GM12878 (cell line): ENCODE measurements around the gene CARD10. TPM values are rescaled to one million over a fixed set of nuclear protein-coding genes. Genes with fewer than 3 reads are reported as not detected.

ENCODE experiments used
- ATAC-seq: fragments of 200-7000 bp; cut with Tn5 transposase; 3 replicates; pipeline ENCODE4 v1.9.1; 2020; ENCODE audit warnings: mild to moderate bottlenecking, moderate library complexity
- BruUV-seq: library from RNA; stranded (reverse); fragments of 400-500 nt; replicated peaks from 2 replicates; lab custom pipeline; 2021; lab: Mats Ljungman, UMichigan
- CTCF ChIA-PET: fragments of 300-600 bp; sonication (Branson Sonifier 250); formaldehyde crosslinking; extraction: SDS; loops from one replicate; lab custom pipeline; 2021; ENCODE audit warnings: inconsistent platforms; lab: Yijun Ruan, JAX
- POLR2A ChIA-PET: fragments of 350-600 bp; formaldehyde crosslinking; extraction: SDS; loops from one replicate; lab custom pipeline; 2021; ENCODE audit warnings: inconsistent platforms; lab: Charles Lee
- RAD21 ChIA-PET: fragments of 300-600 bp; sonication (Branson Sonifier 250); formaldehyde crosslinking; loops from one replicate; lab custom pipeline; 2023; ENCODE audit warnings: antibody characterized with exemption; ENCODE audit not compliant: unreplicated experiment; lab: Charles Lee
- SMC1A ChIA-PET: fragments of 300-600 bp; sonication (Branson Sonifier 250); formaldehyde crosslinking; loops from one replicate; lab custom pipeline; 2023; ENCODE audit not compliant: unreplicated experiment, uncharacterized antibody; lab: Charles Lee
- DNase-seq: peaks from one replicate; pipeline ENCODE4 v3.0.0-alpha.2; 2011; ENCODE audit warnings: low read depth, low spot score
- FAIRE-seq: peaks from 3 replicates; lab custom pipeline; 2011; peaks lifted over from hg19 to GRCh38; lab: Jason Lieb, UNC
- H2AFZ ChIP-seq: 2 replicates; pipeline ENCODE4 v1.6.0; 2011; ENCODE audit warnings: low read depth, low read length, control low read depth; ENCODE audit not compliant: control insufficient read depth
- H3K27ac ChIP-seq: 2 replicates; pipeline ENCODE4 v1.5.1; 2011; ENCODE audit warnings: control low read depth; ENCODE audit not compliant: control insufficient read depth, insufficient read depth
- H3K27me3 ChIP-seq, 2 experiments: replicated peaks in 1 of 2; 2 replicates each; pipeline versions ENCODE4 v1.6.0 to v1.6.1; 2011; ENCODE audit warnings: low read length in 1 of 2; ENCODE audit not compliant: control insufficient read depth in 2 of 2, insufficient read depth in 2 of 2
- H3K36me3 ChIP-seq, 2 experiments: 2 replicates each; pipeline ENCODE4 v1.5.1; 2011; ENCODE audit warnings: low read length in 1 of 2; ENCODE audit not compliant: control insufficient read depth in 2 of 2, insufficient read depth in 2 of 2
- H3K4me1 ChIP-seq: 2 replicates; pipeline ENCODE4 v1.6.1; 2011; ENCODE audit warnings: mild to moderate bottlenecking, low read length, moderate library complexity, mixed read lengths; ENCODE audit not compliant: control insufficient read depth, insufficient read depth
- H3K4me2 ChIP-seq: 2 replicates; pipeline ENCODE4 v1.6.0; 2011; ENCODE audit warnings: control low read depth; ENCODE audit not compliant: control insufficient read depth, insufficient read depth
- H3K4me3 ChIP-seq: fragments of 200-600 bp; sonication (generic); 2 replicates; pipeline ENCODE4 v1.5.1; 2016
- H3K79me2 ChIP-seq: 2 replicates; pipeline ENCODE4 v1.6.0; 2011; ENCODE audit warnings: low read length; ENCODE audit not compliant: control insufficient read depth, insufficient read depth
- H3K9ac ChIP-seq: 2 replicates; pipeline ENCODE4 v1.8.0; 2011; ENCODE audit warnings: low read length, control low read depth, mixed read lengths; ENCODE audit not compliant: control insufficient read depth, insufficient read depth
- H3K9me3 ChIP-seq: replicated peaks from 3 replicates; pipeline ENCODE4 v1.5.1; 2011; ENCODE audit warnings: mild to moderate bottlenecking, low read length; ENCODE audit not compliant: control insufficient read depth, insufficient read depth
- H4K20me1 ChIP-seq: 2 replicates; pipeline ENCODE4 v1.6.0; 2011; ENCODE audit not compliant: control insufficient read depth, insufficient read depth
- E2F8 ChIP-seq: fragments of 450-650 bp; IDR thresholded peaks from 2 replicates; pipeline ENCODE4 v1.6.1; 2018; ENCODE audit warnings: mild to moderate bottlenecking, low read depth, moderate library complexity; ENCODE audit not compliant: partially characterized antibody
- ELK1 ChIP-seq: IDR thresholded peaks from 2 replicates; pipeline ENCODE4 v1.6.1; 2012; ENCODE audit warnings: low read depth, low read length, improper control_type of control experiment
- KDM1A ChIP-seq: fragments of 200-600 bp; sonication (generic); IDR thresholded peaks from 2 replicates; pipeline ENCODE4 v1.6.1; 2016; ENCODE audit warnings: borderline replicate concordance
- LARP7 ChIP-seq: fragments of 450-650 bp; IDR thresholded peaks from 2 replicates; pipeline ENCODE4 v1.6.1; 2017; ENCODE audit warnings: mild to moderate bottlenecking
- PAX5 ChIP-seq: IDR thresholded peaks from 2 replicates; pipeline ENCODE4 v1.6.1; 2011; ENCODE audit warnings: low read depth, low read length, borderline replicate concordance
- RELB ChIP-seq: fragments of 450-650 bp; IDR thresholded peaks from 2 replicates; pipeline ENCODE4 v1.6.1; 2017; ENCODE audit warnings: low read depth, mild to moderate bottlenecking, moderate library complexity
- RFX5 ChIP-seq: IDR thresholded peaks from 2 replicates; pipeline ENCODE4 v1.6.1; 2011; ENCODE audit warnings: low read depth, low read length, improper control_type of control experiment
- RUNX3 ChIP-seq: IDR thresholded peaks from 2 replicates; pipeline ENCODE4 v1.6.1; 2012; ENCODE audit warnings: low read length, inconsistent platforms
- USF2 ChIP-seq: IDR thresholded peaks from 2 replicates; pipeline ENCODE4 v1.6.1; 2011; ENCODE audit warnings: low read depth, low read length, improper control_type of control experiment, borderline replicate concordance
- WRNIP1 ChIP-seq: IDR thresholded peaks from 2 replicates; pipeline ENCODE4 v1.6.1; 2011; ENCODE audit warnings: low read depth, low read length, improper control_type of control experiment, borderline replicate concordance
- ZNF274 ChIP-seq: IDR thresholded peaks from one replicate; pipeline ENCODE4 v1.8.0; 2011; ENCODE audit not compliant: insufficient read length, insufficient read depth
- WGBS: methylation state at CpG from one replicate; pipeline ENCODE4 v1.1.6; 2016; ENCODE audit warnings: low lambda C conversion rate; ENCODE audit not compliant: insufficient replicate concordance, insufficient coverage; ENCODE audit errors: missing lambda C conversion rate; 5-methylcytosine and 5-hydroxymethylcytosine counted together
- in situ Hi-C: fragments of 300-500 bp; cut with MboI; formaldehyde crosslinking; loops from 9 replicates; pipeline ENCODE4 v1.14.3; 2018; ENCODE audit warnings: mixed read lengths
- intact Hi-C: fragments of 100-400 bp; cut with micrococcal nuclease; formaldehyde crosslinking; loops from one replicate; pipeline ENCODE4 v1.14.2; 2022; ENCODE audit not compliant: unreplicated experiment
- polyA plus RNA-seq, 11 experiments: library from polyadenylated mRNA; depleted of rRNA in 4 of 11; unstranded in 6 of 11; stranded (reverse) in 5 of 11; fragments of >200 nt; fragmentation: Nextera tagmentation in 4 of 11; fragmentation: Illumina TruSeq in 1 of 11; extraction: Ambion mirVana in 4 of 11; extraction: Trizol in 1 of 11; gene quantifications; 1 replicate in 1 of 11; 2 replicates in 10 of 11; pipeline versions ENCODE4 v1.2.1 to v1.2.3, GENCODE V29; 2011 to 2016; ENCODE audit warnings: inconsistent platforms in 2 of 11, missing spikeins in 2 of 11, low read depth in 1 of 11
- total RNA-seq, 4 experiments: library from RNA; depleted of rRNA in 3 of 4; stranded (reverse); fragments of >200 nt in 3 of 4; fragmentation: Illumina TruSeq in 1 of 4; extraction: Trizol in 1 of 4; gene quantifications; 2 replicates each; pipeline versions ENCODE4 v1.2.1 to v1.2.3, GENCODE V29; 2013 to 2021

CARD10 gene
- total and polyA plus RNA-seq, 10 of the 15 experiments (the other 5 are each of a cell fraction or from before 2014, with no cell fraction given), result 0.08 to 0.10 (median 0.10) TPM; not detected in 7

GRCh38 chr22:37471727-37472417 lies 47.3 kb downstream of the CARD10 start (continued):
- TF ChIP-seq PAX5, result no peak
- TF ChIP-seq ZNF274, result no peak
- no peak for TF ChIP-seq KDM1A
- TF ChIP-seq, all 136 proteins: peak for 0

- RAD21 ChIA-PET, result no interaction called here
- Histone ChIP-seq H3K4me3 (no peak overlapping the region), H3K27ac (no peak overlapping the region), H3K36me3 (peaks cover 11 to 13% of the 10 kb centered on the region in 2 experiments; a peak in 3 of 4 replicates), H2AFZ (no peak overlapping the region)
- no TSS peak for BruUV-seq
- POLR2A ChIA-PET, result no interaction called here
- 98% methylated on average over 5 of the region's 5 CpGs for WGBS
- no peak for DNase-seq
- TF ChIP-seq USF2, result no peak
- no peak for TF ChIP-seq LARP7
- no peak for TF ChIP-seq E2F8
- TF ChIP-seq RELB, result no peak
- no peak for TF ChIP-seq RFX5
- no peak for TF ChIP-seq WRNIP1
- TF ChIP-seq RUNX3, result no peak
- no peak for TF ChIP-seq ELK1
- TF ChIP-seq, all 136 proteins: peak for 0
- no peaks in the 10 kb centered on the region; the same call in 1 of the 2 replicates for H4K20me1 ChIP-seq
- FAIRE-seq, result no peak
- in situ Hi-C loops, result no loop called here
- H3K4me2 ChIP-seq, result no peak overlapping the region
- no peak overlapping the region for H3K9ac ChIP-seq
- H3K79me2 ChIP-seq, result no peaks in the 10 kb centered on the region
- H3K9me3 ChIP-seq, result no peaks in the 10 kb centered on the region
- H3K27me3 ChIP-seq, result no peaks in the 10 kb centered on the region
- H3K4me1 ChIP-seq, result no peaks in the 10 kb centered on the region
- ChIA-PET SMC1A (interaction anchor here (1.3 kb wide), 1 partner anchor 28 kb away, joined by 3 read pairs; no protein-coding TSS in a partner anchor), CTCF (interaction anchor here (1.0 to 1.5 kb wide), 3 partner anchors 68 to 122 kb away, joined by 3 to 7 read pairs (median 4); no protein-coding TSS in a partner anchor)
- no peak for ATAC-seq
- intact Hi-C loops, result no loop called here
Measured at GRCh38 chr22:37470087-37470445, 49.1 kb downstream of the CARD10 start.
